Keratinocyte (primary cell): Measurements from ENCODE around the gene LTBP3. TPM values are rescaled to one million over a fixed set of nuclear protein-coding genes. Genes with fewer than 3 reads are reported as not detected.
"Not testable (repeated sequence)": the region's sequence is repeated elsewhere in the genome, so short reads cannot be mapped to it uniquely, and the experiment has no call there.

Experiments
- DNase-seq: peaks from one replicate; pipeline ENCODE4 v3.0.0-alpha.2; 2011; ENCODE audit warnings: low read depth, missing footprints, low spot score
- FAIRE-seq: peaks from 2 replicates; lab custom pipeline; 2011; peaks lifted over from hg19 to GRCh38; lab: Jason Lieb, UNC
- H2AFZ ChIP-seq: 2 replicates; pipeline ENCODE4 v1.6.0; 2012; ENCODE audit warnings: low read length, control low read depth, inconsistent platforms; ENCODE audit not compliant: control insufficient read depth
- H3K27ac ChIP-seq: 2 replicates; pipeline ENCODE4 v1.5.1; 2011; ENCODE audit warnings: low read length; ENCODE audit not compliant: control insufficient read depth, insufficient read depth
- H3K27me3 ChIP-seq: 3 replicates; pipeline ENCODE4 v1.6.0; 2011; ENCODE audit warnings: low read length; ENCODE audit not compliant: control insufficient read depth, insufficient read depth; ENCODE audit errors: extremely low read depth
- H3K36me3 ChIP-seq, 2 experiments: 2 replicates in 1 of 2; 3 replicates in 1 of 2; pipeline ENCODE4 v1.5.1; 2011; ENCODE audit warnings: low read length in 2 of 2, mild to moderate bottlenecking in 1 of 2; ENCODE audit not compliant: control insufficient read depth in 2 of 2, insufficient read depth in 2 of 2; ENCODE audit errors: extremely low read depth in 1 of 2
- H3K4me1 ChIP-seq: 3 replicates; pipeline ENCODE4 v1.5.1; 2011; ENCODE audit warnings: low read length; ENCODE audit not compliant: control insufficient read depth, insufficient read depth; ENCODE audit errors: extremely low read depth
- H3K4me2 ChIP-seq: 3 replicates; pipeline ENCODE4 v1.6.0; 2011; ENCODE audit warnings: low read depth, low read length; ENCODE audit not compliant: control insufficient read depth, insufficient read depth; ENCODE audit errors: extremely low read depth
- H3K4me3 ChIP-seq, 3 experiments: fragments of 200-600 bp in 1 of 3; sonication (generic) in 1 of 3; 2 replicates in 2 of 3; 3 replicates in 1 of 3; pipeline ENCODE4 v1.5.1; 2011 to 2016; ENCODE audit warnings: low read length in 3 of 3, mild to moderate bottlenecking in 3 of 3, control low read depth in 2 of 3, inconsistent platforms in 1 of 3, low read depth in 1 of 3, mixed read lengths in 1 of 3, mixed run types in 1 of 3, moderate library complexity in 1 of 3; ENCODE audit not compliant: control insufficient read depth in 2 of 3, insufficient read depth in 2 of 3; ENCODE audit errors: extremely low read depth in 1 of 3
- H3K79me2 ChIP-seq: 2 replicates; pipeline ENCODE4 v1.6.0; 2012; ENCODE audit warnings: low read length; ENCODE audit not compliant: control insufficient read depth, insufficient read depth
- H3K9ac ChIP-seq: 3 replicates; pipeline ENCODE4 v1.6.0; 2011; ENCODE audit warnings: low read length; ENCODE audit not compliant: control insufficient read depth, insufficient read depth; ENCODE audit errors: extremely low read depth
- H3K9me1 ChIP-seq: 3 replicates; pipeline ENCODE4 v1.6.0; 2011; ENCODE audit warnings: low read length; ENCODE audit not compliant: control insufficient read depth, insufficient read depth; ENCODE audit errors: extremely low read depth
- H3K9me3 ChIP-seq: 2 replicates; pipeline ENCODE4 v1.5.1; 2012; ENCODE audit warnings: low read depth, low read length; ENCODE audit not compliant: control insufficient read depth
- H4K20me1 ChIP-seq: 3 replicates; pipeline ENCODE4 v1.6.0; 2011; ENCODE audit warnings: low read length; ENCODE audit not compliant: control insufficient read depth, insufficient read depth; ENCODE audit errors: extremely low read depth
- dilution Hi-C: fragments of 300-500 bp; cut with MboI; formaldehyde crosslinking; loops from one replicate; pipeline ENCODE4 v1.7.0; 2020; ENCODE audit warnings: low sequenced_read_pairs; ENCODE audit not compliant: extremely low pct_ligation_motif_present
- polyA plus RNA-seq, 5 experiments: library from polyadenylated mRNA; depleted of rRNA in 3 of 5; stranded (reverse) in 3 of 5; stranded (forward) in 1 of 5; unstranded in 1 of 5; fragments of >200 nt; gene quantifications; 1 replicate in 1 of 5; 2 replicates in 3 of 5; 3 replicates in 1 of 5; pipeline versions ENCODE4 v1.2.1 to v1.2.3, GENCODE V29; 2011 to 2012; ENCODE audit warnings: missing spikeins in 2 of 5, low read depth in 1 of 5, low replicate concordance in 1 of 5

The LTBP3 gene
- polyA plus RNA-seq, 1 donor (not counting 4 experiments of a cell fraction or from before 2014, with no cell fraction given) = 9.1 TPM

DNA sequence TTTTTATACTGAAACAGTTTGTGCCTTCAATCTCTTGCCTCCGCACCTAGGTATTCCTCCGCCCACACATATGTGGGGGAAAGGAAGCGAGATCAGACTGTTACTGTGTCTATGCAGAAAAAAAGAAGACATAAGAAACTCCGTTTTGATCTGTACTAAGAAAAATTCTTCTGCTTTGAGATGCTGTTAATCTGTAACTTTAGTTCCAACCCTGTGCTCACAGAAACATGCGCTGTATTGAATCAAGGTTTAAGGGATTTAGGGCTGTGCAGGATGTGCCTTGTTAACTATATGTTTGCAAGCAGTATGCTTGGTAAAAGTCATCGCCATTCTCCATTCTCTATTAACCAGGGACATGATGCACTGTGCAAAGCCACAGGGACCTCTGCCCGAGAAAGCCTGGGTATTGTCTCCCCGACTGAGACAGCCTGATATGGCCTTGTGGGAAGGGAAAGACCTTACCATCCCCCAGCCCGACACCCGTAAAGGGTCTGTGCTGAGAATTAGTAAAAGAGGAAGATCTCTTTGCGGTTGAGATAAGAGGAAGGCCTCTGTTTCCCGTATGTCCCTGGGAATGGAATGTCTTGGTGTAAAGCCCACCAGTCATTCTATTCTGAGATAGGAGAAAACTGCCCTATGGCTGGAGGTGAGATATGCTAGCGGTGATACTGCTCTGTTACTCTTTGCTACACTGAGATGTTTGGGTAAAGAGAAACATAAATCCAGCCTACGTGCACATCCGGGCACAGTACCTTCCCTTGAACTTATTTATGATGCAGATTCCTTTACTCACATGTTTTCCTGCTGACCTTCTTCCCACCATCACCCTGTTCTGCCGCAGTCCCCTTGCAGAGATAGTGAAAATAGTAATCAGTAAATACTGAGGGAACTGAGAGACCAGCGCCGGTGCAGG lies 35.2 kb downstream of the LTBP3 start:
- H3K4me3 ChIP-seq, H3K9me1 ChIP-seq, H3K36me3 ChIP-seq, H3K27ac ChIP-seq, H3K27me3 ChIP-seq, H3K9me3 ChIP-seq, H4K20me1 ChIP-seq, H3K4me2 ChIP-seq, DNase-seq, FAIRE-seq, H2AFZ ChIP-seq, dilution Hi-C loops, H3K9ac ChIP-seq: not testable (repeated sequence)
- H3K79me2 ChIP-seq = peaks cover 20% of the 10 kb centered on the region
- peaks cover 10% of the 10 kb centered on the region for H3K4me1 ChIP-seq

GRCh38 chr11:65521777-65522521 lies 36.2 kb downstream of the LTBP3 start:
- H3K9me3 ChIP-seq, dilution Hi-C loops, H4K20me1 ChIP-seq, H3K27me3 ChIP-seq, H2AFZ ChIP-seq, DNase-seq, H3K36me3 ChIP-seq, H3K9me1 ChIP-seq, FAIRE-seq, H3K9ac ChIP-seq, H3K27ac ChIP-seq, H3K4me2 ChIP-seq, H3K4me3 ChIP-seq: not testable (repeated sequence)
- peaks cover 10% of the 10 kb centered on the region for H3K4me1 ChIP-seq
- H3K79me2 ChIP-seq = peaks cover 18% of the 10 kb centered on the region

DNA sequence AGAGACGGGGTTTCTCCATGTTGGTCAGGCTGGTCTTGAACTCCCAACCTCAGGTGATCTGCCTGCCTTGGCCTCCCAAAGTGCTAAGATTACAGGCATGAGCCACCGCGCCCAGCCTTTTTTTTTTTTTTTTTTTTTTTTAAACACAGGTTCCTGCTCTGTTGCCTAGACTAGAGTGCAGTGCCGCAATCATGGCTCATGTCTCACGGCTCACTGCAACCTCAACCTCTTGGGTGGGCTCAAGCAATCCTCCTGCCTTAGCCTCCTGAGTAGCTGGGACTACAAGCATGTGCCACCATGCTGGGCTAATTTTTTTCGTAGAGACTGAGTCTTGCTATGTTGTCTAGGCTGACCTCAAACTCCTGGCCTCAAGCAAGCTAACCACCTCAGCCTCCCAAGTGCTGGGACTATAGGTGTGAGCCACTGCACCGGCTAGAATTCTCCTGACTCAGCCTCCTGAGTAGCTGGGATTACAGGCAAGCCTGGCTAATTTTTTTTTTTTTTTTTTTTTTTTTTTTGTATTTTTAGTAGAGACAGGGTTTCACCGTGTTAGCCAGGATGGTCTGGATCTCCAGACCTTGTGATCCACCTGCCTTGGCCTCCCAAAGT lies 39.1 kb downstream of the LTBP3 start:
- H3K9ac ChIP-seq, H3K27me3 ChIP-seq, DNase-seq, FAIRE-seq, H2AFZ ChIP-seq, H3K27ac ChIP-seq, H3K9me1 ChIP-seq, H3K4me1 ChIP-seq, H3K4me2 ChIP-seq, H4K20me1 ChIP-seq, H3K4me3 ChIP-seq, H3K9me3 ChIP-seq, dilution Hi-C loops, H3K36me3 ChIP-seq, H3K79me2 ChIP-seq: not testable (repeated sequence)
